DND-41 (cell line): ENCODE measurements around the gene HCN2.

Experiments used
- ATAC-seq: fragments of 200-7000 bp; cut with Tn5 transposase; 3 replicates; pipeline ENCODE4 v1.9.1; 2021; ENCODE audit warnings: low read depth; ENCODE audit not compliant: insufficient read depth
- DNase-seq: peaks from one replicate; pipeline ENCODE4 v3.0.0-alpha.2; 2020
- H2AFZ ChIP-seq: 2 replicates; pipeline ENCODE4 v1.6.0; 2012; ENCODE audit warnings: low read depth, low read length
- H3K27ac ChIP-seq: 2 replicates; pipeline ENCODE4 v1.5.1; 2012; ENCODE audit warnings: low read length, inconsistent platforms
- H3K27me3 ChIP-seq: fragments of 200-600 bp; sonication (generic); 2 replicates; pipeline ENCODE4 v1.6.0; 2012; ENCODE audit warnings: low read length, mild to moderate bottlenecking, inconsistent platforms; ENCODE audit not compliant: insufficient read depth, poor library complexity
- H3K36me3 ChIP-seq: 2 replicates; pipeline ENCODE4 v1.5.1; 2012; ENCODE audit warnings: low read length, inconsistent platforms; ENCODE audit not compliant: insufficient read depth
- H3K4me1 ChIP-seq: 2 replicates; pipeline ENCODE4 v1.5.1; 2012; ENCODE audit warnings: mild to moderate bottlenecking, low read length; ENCODE audit not compliant: insufficient read depth
- H3K4me2 ChIP-seq: 2 replicates; pipeline ENCODE4 v1.6.0; 2012; ENCODE audit warnings: mild to moderate bottlenecking, moderate library complexity, low read length, inconsistent platforms; ENCODE audit not compliant: insufficient read depth
- H3K4me3 ChIP-seq, 2 experiments: fragments of 200-600 bp in 1 of 2; shearing (Covaris generic) in 1 of 2; 2 replicates each; pipeline ENCODE4 v1.5.1; 2012 to 2016; ENCODE audit warnings: inconsistent platforms in 2 of 2, low read length in 2 of 2, mild to moderate bottlenecking in 2 of 2, low read depth in 1 of 2, moderate library complexity in 1 of 2
- H3K79me2 ChIP-seq: 2 replicates; pipeline ENCODE4 v1.6.0; 2012; ENCODE audit warnings: low read length, inconsistent platforms; ENCODE audit not compliant: insufficient read depth
- H3K9ac ChIP-seq: 2 replicates; pipeline ENCODE4 v1.6.0; 2012; ENCODE audit warnings: low read depth, mild to moderate bottlenecking, inconsistent platforms, low read length, moderate library complexity
- H3K9me3 ChIP-seq: 2 replicates; pipeline ENCODE4 v1.5.1; 2012; ENCODE audit warnings: low read length, moderate library complexity, mild to moderate bottlenecking, inconsistent platforms; ENCODE audit not compliant: insufficient read depth, severe bottlenecking
- H4K20me1 ChIP-seq: 2 replicates; pipeline ENCODE4 v1.6.0; 2012; ENCODE audit warnings: low read length; ENCODE audit not compliant: insufficient read depth
- EZH2 ChIP-seq: IDR thresholded peaks from 3 replicates; pipeline ENCODE4 v1.6.1; 2012; ENCODE audit warnings: borderline replicate concordance, low read depth, mild to moderate bottlenecking, moderate library complexity, low read length, inconsistent platforms; ENCODE audit not compliant: severe bottlenecking
- TF ChIP-seq, protein P1 (sequence below): IDR thresholded peaks from 2 replicates; pipeline ENCODE4 v1.5.1; 2012; ENCODE audit warnings: borderline replicate concordance, low read length, moderate library complexity, mild to moderate bottlenecking; ENCODE audit not compliant: poor library complexity, severe bottlenecking; ENCODE audit errors: extremely low read depth

The HCN2 gene

DNA sequence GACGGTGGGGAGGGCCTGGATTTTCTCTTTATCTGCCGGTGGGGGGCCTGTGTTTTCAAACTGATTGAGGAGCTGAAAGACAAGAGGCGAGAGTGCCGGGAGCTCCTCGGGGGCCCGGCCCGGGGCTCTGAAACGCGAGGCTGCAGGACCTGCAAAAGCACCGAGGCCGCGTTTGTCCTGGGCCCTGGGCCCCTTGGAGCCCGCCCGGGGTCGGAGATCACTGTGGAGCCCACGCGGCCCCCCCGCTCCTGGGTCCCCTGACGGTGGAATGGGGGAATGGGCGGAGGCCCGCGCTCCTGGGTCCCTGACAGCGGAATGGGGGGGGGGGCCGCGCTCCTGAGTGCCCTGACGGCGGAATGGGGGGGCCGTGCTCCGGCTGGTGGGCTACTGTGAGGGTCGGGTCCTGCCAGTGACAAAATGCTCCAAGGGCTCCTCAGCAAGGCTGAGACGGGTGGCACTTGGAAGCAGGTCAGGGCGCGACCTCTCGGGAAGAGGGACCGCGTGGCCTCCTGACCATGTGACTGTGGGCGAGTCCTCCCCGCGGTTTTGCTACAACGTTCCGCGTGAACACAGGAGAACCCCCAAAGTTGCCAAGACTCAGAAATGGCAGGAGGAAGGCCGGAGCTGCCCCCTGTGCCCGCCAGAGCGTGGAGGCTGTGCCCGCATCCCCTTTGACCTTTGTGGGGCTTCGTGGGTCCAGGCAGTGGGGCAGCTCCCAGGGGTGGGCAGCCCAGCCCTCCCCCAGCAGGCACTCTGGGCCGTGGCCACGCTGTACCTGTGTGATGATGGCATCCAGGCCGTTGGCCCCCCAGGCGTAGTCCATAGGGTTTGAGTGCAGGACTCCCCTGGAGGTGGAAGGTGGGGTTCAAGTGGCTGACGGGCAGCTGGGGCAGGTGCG is 59.5 kb downstream of the HCN2 start:
- Histone ChIP-seq H2AFZ (no peak overlapping the region), H3K27ac (no peak overlapping the region), H3K9me3 (no peaks in the 10 kb centered on the region), H3K4me2 (no peak overlapping the region), H3K9ac (no peak overlapping the region), H3K4me3 (no peak overlapping the region), H3K27me3 (no peaks in the 10 kb centered on the region), H3K79me2 (peaks cover 34% of the 10 kb centered on the region), H4K20me1 (peaks cover 59% of the 10 kb centered on the region), H3K4me1 (no peaks in the 10 kb centered on the region), H3K36me3 (peaks cover 84% of the 10 kb centered on the region)
- no peak for DNase-seq
- ATAC-seq, result no peak
- TF ChIP-seq, protein P1, sequence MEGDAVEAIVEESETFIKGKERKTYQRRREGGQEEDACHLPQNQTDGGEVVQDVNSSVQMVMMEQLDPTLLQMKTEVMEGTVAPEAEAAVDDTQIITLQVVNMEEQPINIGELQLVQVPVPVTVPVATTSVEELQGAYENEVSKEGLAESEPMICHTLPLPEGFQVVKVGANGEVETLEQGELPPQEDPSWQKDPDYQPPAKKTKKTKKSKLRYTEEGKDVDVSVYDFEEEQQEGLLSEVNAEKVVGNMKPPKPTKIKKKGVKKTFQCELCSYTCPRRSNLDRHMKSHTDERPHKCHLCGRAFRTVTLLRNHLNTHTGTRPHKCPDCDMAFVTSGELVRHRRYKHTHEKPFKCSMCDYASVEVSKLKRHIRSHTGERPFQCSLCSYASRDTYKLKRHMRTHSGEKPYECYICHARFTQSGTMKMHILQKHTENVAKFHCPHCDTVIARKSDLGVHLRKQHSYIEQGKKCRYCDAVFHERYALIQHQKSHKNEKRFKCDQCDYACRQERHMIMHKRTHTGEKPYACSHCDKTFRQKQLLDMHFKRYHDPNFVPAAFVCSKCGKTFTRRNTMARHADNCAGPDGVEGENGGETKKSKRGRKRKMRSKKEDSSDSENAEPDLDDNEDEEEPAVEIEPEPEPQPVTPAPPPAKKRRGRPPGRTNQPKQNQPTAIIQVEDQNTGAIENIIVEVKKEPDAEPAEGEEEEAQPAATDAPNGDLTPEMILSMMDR, result no peak
- no peak for TF ChIP-seq EZH2

DNA sequence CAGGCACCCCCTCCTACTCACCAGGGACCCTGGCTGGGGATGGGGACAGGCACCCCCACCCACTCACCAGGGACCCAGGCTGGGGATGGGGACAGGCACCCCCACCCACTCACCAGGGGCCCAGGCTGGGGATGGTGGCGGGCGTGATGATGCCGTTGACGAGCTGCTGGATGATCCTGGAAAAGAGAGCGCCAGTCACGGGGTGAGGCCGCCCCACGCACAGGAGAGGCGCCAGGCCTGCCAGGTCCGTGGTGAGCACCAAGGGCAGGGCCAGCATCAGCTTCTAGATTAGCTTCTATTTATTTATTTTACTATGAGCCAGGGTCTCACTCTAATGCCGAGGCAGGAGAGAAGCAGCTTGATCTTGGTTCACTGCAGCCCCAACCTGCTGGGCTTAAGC is 60.4 kb downstream of the HCN2 start:
- no peak for DNase-seq
- H4K20me1 ChIP-seq, result peaks cover 66% of the 10 kb centered on the region
- no peak overlapping the region for H3K4me2 ChIP-seq
- H3K36me3 ChIP-seq, result peaks cover 86% of the 10 kb centered on the region
- H2AFZ ChIP-seq, result no peak overlapping the region
- no peak for ATAC-seq
- no peaks in the 10 kb centered on the region for H3K9me3 ChIP-seq
- no peak for TF ChIP-seq EZH2
- TF ChIP-seq, protein P1, result no peak
- H3K9ac ChIP-seq, result no peak overlapping the region
- H3K79me2 ChIP-seq, result peaks cover 43% of the 10 kb centered on the region
- no peak overlapping the region for H3K27ac ChIP-seq
- H3K4me3 ChIP-seq, result no peak overlapping the region
- H3K4me1 ChIP-seq, result no peaks in the 10 kb centered on the region
- no peaks in the 10 kb centered on the region for H3K27me3 ChIP-seq

DNA sequence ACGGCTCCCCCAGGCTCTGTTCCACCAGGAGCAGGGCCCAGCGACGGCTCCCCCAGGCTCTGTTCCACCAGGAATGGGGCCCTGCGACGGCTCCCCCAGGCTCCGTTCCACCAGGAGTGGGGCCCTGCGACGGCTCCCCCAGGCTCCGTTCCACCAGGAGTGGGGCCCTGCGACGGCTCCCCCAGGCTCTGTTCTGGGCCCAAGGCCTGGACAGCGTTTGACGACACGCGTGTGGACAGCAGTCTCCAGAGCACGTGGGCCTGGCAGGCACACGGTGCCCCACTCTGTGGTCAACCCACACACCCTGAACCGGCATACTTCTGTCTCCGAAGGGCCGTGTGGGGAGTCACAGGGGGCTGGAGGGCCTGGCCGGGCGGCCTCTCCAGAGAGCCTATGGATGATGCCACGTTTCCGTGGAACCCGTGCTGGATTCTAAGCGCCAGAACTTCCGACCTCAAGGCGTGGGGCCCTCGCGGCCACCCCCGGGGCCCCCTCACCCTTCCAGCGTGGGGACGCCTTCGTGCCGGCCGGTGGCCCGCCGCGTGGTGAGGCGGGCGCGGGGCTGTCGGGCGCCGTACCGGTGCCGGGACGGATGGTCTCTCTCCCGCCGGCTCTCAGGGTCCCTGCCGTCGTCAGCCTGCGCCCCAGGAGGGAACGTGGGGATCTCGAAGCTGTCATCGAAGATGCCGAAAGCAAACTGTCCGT is 61.6 kb downstream of the HCN2 start:
- H4K20me1 ChIP-seq, result peaks cover 72% of the 10 kb centered on the region
- H3K79me2 ChIP-seq, result peaks cover 55% of the 10 kb centered on the region
- H3K27ac ChIP-seq, result no peak overlapping the region
- no peak overlapping the region for H3K4me3 ChIP-seq
- H3K27me3 ChIP-seq, result no peaks in the 10 kb centered on the region
- H3K9ac ChIP-seq, result no peak overlapping the region
- ATAC-seq, result no peak
- H3K36me3 ChIP-seq, result peaks cover 87% of the 10 kb centered on the region
- no peak overlapping the region for H3K4me2 ChIP-seq
- no peaks in the 10 kb centered on the region for H3K4me1 ChIP-seq
- no peak for TF ChIP-seq EZH2
- TF ChIP-seq, protein P1, result no peak
- DNase-seq, result no peak
- H2AFZ ChIP-seq, result no peak overlapping the region
- H3K9me3 ChIP-seq, result no peaks in the 10 kb centered on the region
